CD8-positive, alpha-beta memory T cell (primary cell): ENCODE data around the gene CCDC148. TPM values are rescaled to one million over a fixed set of nuclear protein-coding genes. Genes with fewer than 3 reads are reported as not detected.
A peak's percentile ranks its signal among the peaks of the same experiment; 100 is the strongest.
"Not testable (repeated sequence)": the region's sequence is repeated elsewhere in the genome, so short reads cannot be mapped to it uniquely, and the experiment has no call there.

Experiments used
- CTCF ChIA-PET: fragments of 350-600 bp; sonication (Branson Sonifier 250); formaldehyde crosslinking; loops from one replicate; lab custom pipeline; 2021; ENCODE audit warnings: antibody characterized with exemption; lab: Charles Lee
- POLR2A ChIA-PET: fragments of 350-600 bp; sonication (Branson Sonifier 250); formaldehyde crosslinking; loops from one replicate; lab custom pipeline; 2021; ENCODE audit warnings: antibody characterized with exemption; lab: Charles Lee
- DNase-seq, 5 donors: peaks; one replicate each; pipeline versions ENCODE4 v3.0.0 to v3.0.0-alpha.2; 2020 to 2022; ENCODE audit warnings: mixed read lengths in 1 of 5
- H3K27ac ChIP-seq: one replicate; pipeline ENCODE4 v1.7.0; 2013; ENCODE audit warnings: low read depth, mild to moderate bottlenecking, low read length, moderate library complexity
- H3K27me3 ChIP-seq: 2 replicates; pipeline ENCODE4 v1.7.0; 2013; ENCODE audit warnings: low read length, mild to moderate bottlenecking; ENCODE audit not compliant: insufficient read depth, poor library complexity, severe bottlenecking
- H3K36me3 ChIP-seq: 2 replicates; pipeline ENCODE4 v1.7.0; 2013; ENCODE audit warnings: mild to moderate bottlenecking, low read length, moderate library complexity; ENCODE audit not compliant: insufficient read depth
- H3K4me1 ChIP-seq: 2 replicates; pipeline ENCODE4 v1.7.0; 2013; ENCODE audit warnings: mild to moderate bottlenecking, low read length, moderate library complexity; ENCODE audit not compliant: insufficient read depth
- H3K4me3 ChIP-seq: 2 replicates; pipeline ENCODE4 v1.7.0; 2013; ENCODE audit warnings: mild to moderate bottlenecking, low read length
- H3K9me3 ChIP-seq: 2 replicates; pipeline ENCODE4 v1.7.0; 2013; ENCODE audit warnings: mild to moderate bottlenecking, low read length
- H3K27ac Mint-ChIP-seq, 8 donors: one replicate each; pipeline ENCODE4 v1.8.0; 2020 to 2021; ENCODE audit warnings: mixed read lengths in 8 of 8, mild to moderate bottlenecking in 6 of 8, inconsistent platforms in 3 of 8, moderate library complexity in 3 of 8
- H3K27me3 Mint-ChIP-seq, 2 donors: one replicate each; pipeline ENCODE4 v1.8.0; 2020 to 2021; ENCODE audit warnings: mixed read lengths in 2 of 2, mild to moderate bottlenecking in 1 of 2, moderate library complexity in 1 of 2
- H3K36me3 Mint-ChIP-seq, 3 donors: one replicate each; pipeline ENCODE4 v1.8.0; 2020 to 2021; ENCODE audit warnings: mixed read lengths in 3 of 3, inconsistent platforms in 1 of 3, mild to moderate bottlenecking in 1 of 3
- H3K4me1 Mint-ChIP-seq, 3 donors: one replicate each; pipeline ENCODE4 v1.8.0; 2020 to 2021; ENCODE audit warnings: mixed read lengths in 3 of 3, inconsistent platforms in 1 of 3, mild to moderate bottlenecking in 1 of 3
- H3K4me3 Mint-ChIP-seq, 7 donors: one replicate each; pipeline ENCODE4 v1.8.0; 2020 to 2021; ENCODE audit warnings: mixed read lengths in 7 of 7, mild to moderate bottlenecking in 6 of 7, moderate library complexity in 4 of 7, inconsistent platforms in 2 of 7
- H3K9me3 Mint-ChIP-seq, 5 donors: one replicate each; pipeline ENCODE4 v1.8.0; 2020 to 2022; ENCODE audit warnings: mixed read lengths in 5 of 5, mild to moderate bottlenecking in 3 of 5, moderate library complexity in 2 of 5, inconsistent platforms in 1 of 5
- polyA plus RNA-seq: library from polyadenylated mRNA; unstranded; fragments of 300-500 nt; fragmentation: Illumina TruSeq; gene quantifications from one replicate; pipeline ENCODE4 v1.2.3, GENCODE V29; 2021
- total RNA-seq, 2 experiments: library from RNA; stranded (reverse); gene quantifications; one replicate each; pipeline ENCODE4 v1.2.3, GENCODE V29; 2021

The CCDC148 gene
- total and polyA plus RNA-seq, 3 experiments from 2014 or later: 0.40 TPM; not detected in 2

- Histone ChIP-seq H3K4me3 (no peak overlapping the region), H3K27me3 (no peaks in the 10 kb centered on the region), H3K9me3 (no peaks in the 10 kb centered on the region), H3K27ac (no peak overlapping the region), H3K4me1 (no peaks in the 10 kb centered on the region), H3K36me3 (no peaks in the 10 kb centered on the region)
- peak overlapping the region in 1 of 8 donors; percentile 74 for H3K27ac Mint-ChIP-seq
- ChIA-PET CTCF (no interaction called here), POLR2A (no interaction called here)
- H3K4me3 Mint-ChIP-seq: no peak overlapping the region
- no peaks in the 10 kb centered on the region for H3K36me3 Mint-ChIP-seq
- no peak for DNase-seq
- H3K27me3 Mint-ChIP-seq: peaks cover 0 to 3% of the 10 kb centered on the region in 2 donors
- peaks cover 0 to 3% (median 0%) of the 10 kb centered on the region in 5 donors for H3K9me3 Mint-ChIP-seq
- H3K4me1 Mint-ChIP-seq: no peaks in the 10 kb centered on the region
These were observed 137.3 kb downstream of the CCDC148 start for GRCh38 chr2:158319269-158319668.

- no peak overlapping the region for H3K4me3 ChIP-seq
- no peak overlapping the region for H3K4me3 Mint-ChIP-seq
- ChIA-PET CTCF (no interaction called here), POLR2A (no interaction called here)
- H3K9me3 ChIP-seq: no peaks in the 10 kb centered on the region
- DNase-seq: no peak
- no peak overlapping the region for H3K27ac Mint-ChIP-seq
- peaks cover 0 to 5% of the 10 kb centered on the region in 2 donors for H3K27me3 Mint-ChIP-seq
- no peaks in the 10 kb centered on the region for H3K36me3 Mint-ChIP-seq
- H3K27ac ChIP-seq: no peak overlapping the region
- no peaks in the 10 kb centered on the region for H3K4me1 ChIP-seq
- no peaks in the 10 kb centered on the region for H3K4me1 Mint-ChIP-seq
- H3K9me3 Mint-ChIP-seq: peaks cover 0 to 3% (median 0%) of the 10 kb centered on the region in 5 donors
- no peaks in the 10 kb centered on the region for H3K27me3 ChIP-seq
- no peaks in the 10 kb centered on the region for H3K36me3 ChIP-seq
These were observed 138.9 kb downstream of the CCDC148 start for GRCh38 chr2:158317642-158318041.

GRCh38 chr2:158315803-158316414 is 140.6 kb downstream of the CCDC148 start:
- H3K27ac ChIP-seq: no peak overlapping the region
- H3K9me3 ChIP-seq: no peaks in the 10 kb centered on the region
- DNase-seq: no peak
- Mint-ChIP-seq H3K9me3 (peaks cover 0 to 3% (median 0%) of the 10 kb centered on the region in 5 donors), H3K27ac (no peak overlapping the region), H3K36me3 (no peaks in the 10 kb centered on the region), H3K4me3 (no peak overlapping the region), H3K27me3 (peaks cover 0 to 5% of the 10 kb centered on the region in 2 donors), H3K4me1 (no peaks in the 10 kb centered on the region)
- POLR2A ChIA-PET: no interaction called here
- H3K4me1 ChIP-seq: no peaks in the 10 kb centered on the region
- CTCF ChIA-PET: no interaction called here
- no peak overlapping the region for H3K4me3 ChIP-seq
- H3K36me3 ChIP-seq: no peaks in the 10 kb centered on the region
- no peaks in the 10 kb centered on the region for H3K27me3 ChIP-seq

GRCh38 chr2:158315000-158315399 is 141.6 kb downstream of the CCDC148 start:
- POLR2A ChIA-PET: no interaction called here

GRCh38 chr2:158313734-158314133 is 142.8 kb downstream of the CCDC148 start:
- Mint-ChIP-seq H3K9me3 (peaks cover 0 to 3% (median 0%) of the 10 kb centered on the region in 5 donors), H3K27ac (no peak overlapping the region), H3K4me3 (no peak overlapping the region), H3K4me1 (no peaks in the 10 kb centered on the region), H3K27me3 (peaks cover 0 to 5% of the 10 kb centered on the region in 2 donors), H3K36me3 (no peaks in the 10 kb centered on the region)
- no peaks in the 10 kb centered on the region for H3K4me1 ChIP-seq
- no peak overlapping the region for H3K27ac ChIP-seq
- no peaks in the 10 kb centered on the region for H3K36me3 ChIP-seq
- no peaks in the 10 kb centered on the region for H3K9me3 ChIP-seq
- H3K27me3 ChIP-seq: no peaks in the 10 kb centered on the region
- ChIA-PET POLR2A (no interaction called here), CTCF (no interaction called here)
- H3K4me3 ChIP-seq: no peak overlapping the region
- DNase-seq: no peak

More at GRCh38 chr2:158315000-158315399, 141.6 kb downstream of the CCDC148 start:
- no peaks in the 10 kb centered on the region for H3K9me3 ChIP-seq
- H3K36me3 ChIP-seq: no peaks in the 10 kb centered on the region
- Mint-ChIP-seq H3K4me1 (no peaks in the 10 kb centered on the region), H3K9me3 (peaks cover 0 to 3% (median 0%) of the 10 kb centered on the region in 5 donors), H3K4me3 (no peak overlapping the region), H3K27me3 (peaks cover 0 to 5% of the 10 kb centered on the region in 2 donors), H3K36me3 (no peaks in the 10 kb centered on the region), H3K27ac (no peak overlapping the region)
- CTCF ChIA-PET: no interaction called here
- no peaks in the 10 kb centered on the region for H3K4me1 ChIP-seq
- H3K27me3 ChIP-seq: no peaks in the 10 kb centered on the region
- no peak overlapping the region for H3K4me3 ChIP-seq
- no peak overlapping the region for H3K27ac ChIP-seq
- no peak for DNase-seq

- DNase-seq: no peak
- H3K27ac ChIP-seq: no peak overlapping the region
- peaks cover 0 to 2% (median 0%) of the 10 kb centered on the region in 5 donors for H3K9me3 Mint-ChIP-seq
- H3K4me1 Mint-ChIP-seq: no peaks in the 10 kb centered on the region
- H3K27me3 ChIP-seq: no peaks in the 10 kb centered on the region
- no peak overlapping the region for H3K27ac Mint-ChIP-seq
- CTCF ChIA-PET: no interaction called here
- H3K36me3 Mint-ChIP-seq: no peaks in the 10 kb centered on the region
- no peak overlapping the region for H3K4me3 ChIP-seq
- POLR2A ChIA-PET: no interaction called here
- no peaks in the 10 kb centered on the region for H3K4me1 ChIP-seq
- H3K4me3 Mint-ChIP-seq: no peak overlapping the region
- no peaks in the 10 kb centered on the region for H3K9me3 ChIP-seq
- no peaks in the 10 kb centered on the region for H3K36me3 ChIP-seq
- H3K27me3 Mint-ChIP-seq: peaks cover 0 to 5% of the 10 kb centered on the region in 2 donors
These were observed 143.6 kb downstream of the CCDC148 start for GRCh38 chr2:158312981-158313380.

- H3K4me3 Mint-ChIP-seq, H3K4me1 ChIP-seq, H3K27ac ChIP-seq, H3K9me3 Mint-ChIP-seq, H3K27ac Mint-ChIP-seq, POLR2A ChIA-PET, CTCF ChIA-PET, H3K36me3 Mint-ChIP-seq, H3K4me1 Mint-ChIP-seq, H3K27me3 ChIP-seq, H3K27me3 Mint-ChIP-seq, DNase-seq, H3K4me3 ChIP-seq, H3K36me3 ChIP-seq, H3K9me3 ChIP-seq: not testable (repeated sequence)
These were observed 146.1 kb downstream of the CCDC148 start for GRCh38 chr2:158310407-158310806.

GRCh38 chr2:158305501-158305900 is 151.1 kb downstream of the CCDC148 start:
- no peak overlapping the region for H3K27ac Mint-ChIP-seq
- DNase-seq: no peak
- H3K36me3 Mint-ChIP-seq: no peaks in the 10 kb centered on the region
- H3K4me1 Mint-ChIP-seq: no peaks in the 10 kb centered on the region
- POLR2A ChIA-PET: no interaction called here
- no peak overlapping the region for H3K4me3 Mint-ChIP-seq
- H3K9me3 ChIP-seq: no peaks in the 10 kb centered on the region
- H3K27ac ChIP-seq: no peak overlapping the region
- H3K4me3 ChIP-seq: no peak overlapping the region
- no peaks in the 10 kb centered on the region for H3K36me3 ChIP-seq
- no peaks in the 10 kb centered on the region for H3K27me3 ChIP-seq
- peaks cover 0 to 4% (median 0%) of the 10 kb centered on the region in 5 donors for H3K9me3 Mint-ChIP-seq
- no peaks in the 10 kb centered on the region for H3K27me3 Mint-ChIP-seq
- H3K4me1 ChIP-seq: no peaks in the 10 kb centered on the region
- CTCF ChIA-PET: no interaction called here
